UCSD-AML1 (cell line): ENCODE measurements around the gene ALDH18A1.

Source experiments
- DNase-seq: peaks from one replicate; lab custom pipeline; 2025; ENCODE audit not compliant: unreplicated experiment; lab: John Stamatoyannopoulos, UW

ALDH18A1 gene

GRCh38 chr10:95559471-95559870 is 97.0 kb downstream of the ALDH18A1 start:
- no peak for DNase-seq

- no peak for DNase-seq
Observed at GRCh38 chr10:95558593-95559320, 97.8 kb downstream of the ALDH18A1 start.

GRCh38 chr10:95556994-95557767 is 99.3 kb downstream of the ALDH18A1 start:
- no peak for DNase-seq
